Measurements from ENCODE around the gene ABCD4.

- TF ChIP-seq CTCF (IDR thresholded peaks at IDR 0.05) (no peak), POLR2A (IDR thresholded peaks at IDR 0.05) (no peak)
These were observed 47.5 kb downstream of the ABCD4 start for GRCh38 chr14:74255281-74255680.
